ENCODE data around the gene KDM4C. TPM values are rescaled to one million over a fixed set of nuclear protein-coding genes. Genes with fewer than 3 reads are reported as not detected.

Gene KDM4C
- polyA plus RNA-seq, 4 donors, result 13.4 to 19.0 (median 17.3) TPM

DNA sequence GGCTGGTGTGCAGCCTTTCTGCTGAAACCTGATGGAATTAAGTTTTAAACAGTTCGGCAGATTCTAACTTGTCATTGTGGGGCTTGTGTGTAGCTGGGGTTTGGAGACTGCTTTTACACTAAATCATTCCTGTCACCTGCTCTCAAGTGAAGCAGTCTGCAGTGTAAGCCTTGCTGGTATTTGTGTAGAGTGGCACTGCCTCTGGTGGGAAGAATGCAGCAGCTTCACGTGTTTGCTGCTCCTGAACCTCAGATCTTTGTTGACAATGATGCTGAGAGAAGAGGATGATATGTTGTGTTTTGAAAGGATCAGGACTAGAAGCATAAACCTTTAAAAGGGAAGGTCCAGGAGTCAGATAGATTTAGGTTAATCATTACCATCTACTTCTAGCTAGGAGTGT, 88.1 kb downstream of the KDM4C start:
- DNase-seq (ENCODE audit: low read depth in 4 of 4, low spot score in 2 of 4), result peak in 2 of 4 donors; percentile 31 to 39

DNA sequence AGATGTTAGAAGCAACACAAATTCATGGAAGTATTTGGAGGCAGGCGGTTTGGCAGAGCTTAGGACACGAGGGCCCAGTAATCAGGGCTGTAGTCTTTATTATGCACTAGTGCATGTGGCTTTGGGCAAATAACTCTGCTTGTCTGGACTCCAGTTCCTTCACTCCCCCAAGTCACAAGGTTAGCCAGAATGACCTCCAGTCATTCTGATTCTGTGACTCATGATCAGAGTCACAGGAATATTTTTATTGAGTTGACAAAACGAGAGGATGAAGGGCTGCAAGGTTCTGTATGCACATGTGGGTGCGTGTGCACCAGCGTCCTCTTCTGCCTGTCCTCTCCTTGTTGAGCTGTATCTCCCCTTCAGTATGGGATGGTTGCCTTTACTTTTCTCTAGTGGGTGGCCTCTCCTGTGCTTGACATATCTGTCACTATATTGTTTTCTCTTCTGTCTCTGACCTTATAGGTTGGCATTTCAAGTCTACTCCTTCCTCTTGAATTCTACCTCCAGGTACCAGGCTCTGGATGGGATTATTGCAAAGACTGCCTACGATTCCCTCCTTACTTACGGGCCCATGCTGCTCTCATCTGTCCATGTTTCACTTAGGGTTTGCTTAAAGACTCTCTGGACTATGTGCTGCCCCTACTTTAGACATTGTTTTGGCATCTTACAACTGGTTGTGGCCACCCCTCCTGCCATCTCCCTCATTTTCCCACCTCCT, 94.6 kb downstream of the KDM4C start:
- no peak for DNase-seq (ENCODE audit: low read depth in 4 of 4, low spot score in 2 of 4)

DNA sequence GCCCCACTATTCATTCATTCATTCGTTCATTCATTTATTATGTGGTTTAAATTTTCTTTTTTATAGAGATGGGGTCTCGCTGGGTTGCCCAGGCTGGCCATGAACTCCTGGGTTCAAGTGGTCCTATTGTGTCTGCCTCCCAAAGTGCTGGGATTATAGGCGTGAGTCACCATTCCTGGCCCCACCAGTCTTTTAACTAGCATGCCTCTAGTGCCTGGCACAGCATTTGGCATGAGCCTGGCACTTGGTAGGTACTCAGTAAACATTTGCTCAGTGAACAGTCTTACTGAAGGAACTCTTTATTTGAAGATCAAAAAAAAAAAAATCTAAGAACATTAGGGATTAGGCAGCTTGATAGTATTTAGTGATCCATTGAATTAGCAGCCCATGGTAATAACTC, 98.1 kb downstream of the KDM4C start:
- DNase-seq (ENCODE audit: low read depth in 4 of 4, low spot score in 2 of 4), result no peak

DNA sequence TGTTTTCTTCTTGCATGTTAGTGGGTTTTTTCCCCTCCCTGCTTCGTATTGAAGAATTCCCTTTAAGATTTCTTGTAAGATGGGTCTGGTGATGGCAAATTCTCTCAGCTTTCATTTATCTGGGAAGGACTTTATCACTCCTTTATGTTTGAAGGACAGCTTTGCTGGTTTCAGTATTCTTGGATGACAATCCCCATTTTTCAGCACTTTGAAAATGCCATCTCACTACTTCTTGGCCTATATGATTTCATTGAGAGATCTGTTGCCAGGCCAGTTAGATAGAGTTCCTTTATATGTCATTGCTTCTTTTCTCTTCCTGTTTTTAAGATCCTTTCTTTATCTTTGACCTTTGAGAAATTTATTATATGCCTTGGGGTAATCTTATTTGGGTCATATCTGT, 106.3 kb downstream of the KDM4C start:
- no peak for DNase-seq (ENCODE audit: low read depth in 4 of 4, low spot score in 2 of 4)

DNA sequence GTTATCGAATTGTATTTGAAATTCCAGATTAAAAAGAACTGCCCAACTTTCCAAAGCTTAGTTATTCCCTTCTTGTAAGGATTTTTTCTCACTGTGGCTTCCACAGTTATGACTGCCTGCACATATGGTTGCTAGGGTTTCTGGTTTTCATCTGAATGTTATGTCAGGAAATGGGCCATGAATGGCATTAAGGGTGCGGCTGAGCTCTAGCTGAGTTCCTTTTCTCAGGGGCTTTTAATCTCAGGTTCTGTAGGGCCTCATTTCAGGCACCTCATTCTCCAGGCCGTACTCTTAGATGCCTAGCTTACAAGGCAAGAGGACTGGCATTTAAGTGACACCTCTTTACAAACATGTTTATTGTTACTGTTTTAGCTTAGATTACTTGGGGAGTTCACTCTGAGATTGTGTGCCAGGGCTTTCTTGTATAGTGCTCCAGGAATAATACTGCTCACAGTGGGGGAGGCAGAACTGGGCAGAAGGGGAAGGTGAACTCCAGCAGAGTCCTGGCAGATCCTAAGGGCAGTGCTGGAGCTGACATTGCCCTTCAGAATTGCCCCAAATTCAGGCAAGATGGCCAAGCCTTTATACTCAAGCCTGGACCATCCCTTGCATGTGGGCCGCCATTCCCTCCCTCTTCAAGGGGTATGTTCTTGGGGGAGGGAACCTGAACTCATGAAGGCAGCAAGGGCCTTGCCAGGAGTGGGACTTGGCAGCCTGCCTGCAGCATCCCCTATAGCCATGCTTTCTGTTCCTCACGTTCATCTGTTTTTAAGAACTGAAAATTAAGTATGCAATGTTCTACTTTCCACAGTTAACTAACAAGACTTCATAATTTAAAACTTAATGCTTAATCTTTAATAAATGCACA, 111.5 kb downstream of the KDM4C start:
- no peak for DNase-seq (ENCODE audit: low read depth in 4 of 4, low spot score in 2 of 4)

DNA sequence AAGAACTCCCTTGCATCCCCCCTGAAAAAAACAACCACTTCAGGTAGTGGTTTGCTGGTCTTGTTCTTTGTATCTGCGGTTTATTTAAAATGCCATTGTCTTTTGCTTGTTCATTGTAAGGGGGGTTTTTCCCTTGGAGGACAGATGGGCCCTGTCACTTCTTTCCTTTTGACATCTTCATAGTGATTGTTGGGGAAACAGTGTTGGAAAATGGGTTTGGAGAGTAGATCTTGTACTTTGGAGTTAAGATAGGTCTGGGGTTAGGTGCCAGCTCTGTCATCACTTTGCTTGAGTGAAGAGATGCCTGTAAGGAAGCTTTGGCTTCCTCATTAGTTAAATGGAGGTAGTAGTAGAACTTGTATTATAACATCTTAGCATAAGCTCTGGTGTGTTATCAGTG, 112.4 kb downstream of the KDM4C start:
- no peak for DNase-seq (ENCODE audit: low read depth in 4 of 4, low spot score in 2 of 4)

DNA sequence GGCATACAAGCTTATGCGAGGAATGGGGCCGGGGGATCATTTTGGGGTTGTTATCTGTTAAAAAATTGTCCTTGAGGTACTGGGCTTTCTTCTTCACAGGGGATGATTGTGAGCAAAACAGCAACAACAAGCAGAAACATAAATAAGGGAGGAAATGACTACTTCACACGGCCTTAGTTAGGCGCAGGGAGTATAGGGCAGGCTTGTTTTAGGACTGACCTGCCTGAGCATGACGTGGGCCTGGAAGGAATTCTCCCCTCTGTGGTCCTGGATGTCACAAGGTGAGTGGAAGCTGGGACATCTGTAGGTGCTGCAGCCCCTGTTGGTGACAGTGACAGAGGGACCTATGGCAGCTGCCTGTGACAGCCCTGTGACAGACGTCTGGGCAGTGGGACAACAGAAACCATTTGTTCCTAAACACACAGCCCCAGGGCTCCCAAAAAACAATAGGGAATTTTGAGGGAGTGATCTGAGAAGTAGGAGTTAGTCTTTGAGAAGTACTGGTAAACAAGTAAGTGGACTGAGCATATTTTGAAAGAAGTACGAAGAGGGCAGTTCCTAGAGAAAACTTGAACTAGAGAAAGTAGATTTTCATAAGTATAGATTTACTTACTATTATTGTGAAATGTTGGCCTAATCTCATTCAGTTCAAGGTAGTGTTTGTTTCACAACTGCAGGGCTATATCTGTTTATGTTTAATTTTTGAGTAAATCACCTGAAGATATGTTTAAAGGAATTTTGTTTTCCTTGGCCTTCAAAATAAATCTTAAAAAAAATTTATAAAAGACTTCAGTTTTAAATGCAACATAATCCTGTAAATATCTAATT, 113.1 kb downstream of the KDM4C start:
- DNase-seq (ENCODE audit: low read depth in 4 of 4, low spot score in 2 of 4), result no peak

DNA sequence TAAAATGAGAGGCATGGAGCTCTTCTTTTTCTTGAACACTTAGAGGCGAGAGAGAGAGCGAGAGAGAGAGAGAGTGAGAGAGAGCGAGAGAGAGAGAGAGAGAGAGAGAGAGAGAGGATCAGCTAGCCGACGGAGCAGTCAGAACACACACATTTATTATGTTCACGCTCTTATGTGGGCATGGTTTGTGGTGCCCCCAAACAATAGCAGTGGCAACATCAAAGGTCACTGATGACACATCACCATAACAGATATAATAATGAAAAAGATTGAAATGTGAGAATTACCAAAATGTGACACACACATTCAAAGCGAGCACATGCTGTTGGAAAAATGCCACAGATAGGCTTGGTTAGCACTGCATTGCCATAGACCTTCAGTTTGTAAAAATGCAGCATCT, 116.1 kb downstream of the KDM4C start:
- DNase-seq (ENCODE audit: low read depth in 4 of 4, low spot score in 2 of 4), result no peak

DNA sequence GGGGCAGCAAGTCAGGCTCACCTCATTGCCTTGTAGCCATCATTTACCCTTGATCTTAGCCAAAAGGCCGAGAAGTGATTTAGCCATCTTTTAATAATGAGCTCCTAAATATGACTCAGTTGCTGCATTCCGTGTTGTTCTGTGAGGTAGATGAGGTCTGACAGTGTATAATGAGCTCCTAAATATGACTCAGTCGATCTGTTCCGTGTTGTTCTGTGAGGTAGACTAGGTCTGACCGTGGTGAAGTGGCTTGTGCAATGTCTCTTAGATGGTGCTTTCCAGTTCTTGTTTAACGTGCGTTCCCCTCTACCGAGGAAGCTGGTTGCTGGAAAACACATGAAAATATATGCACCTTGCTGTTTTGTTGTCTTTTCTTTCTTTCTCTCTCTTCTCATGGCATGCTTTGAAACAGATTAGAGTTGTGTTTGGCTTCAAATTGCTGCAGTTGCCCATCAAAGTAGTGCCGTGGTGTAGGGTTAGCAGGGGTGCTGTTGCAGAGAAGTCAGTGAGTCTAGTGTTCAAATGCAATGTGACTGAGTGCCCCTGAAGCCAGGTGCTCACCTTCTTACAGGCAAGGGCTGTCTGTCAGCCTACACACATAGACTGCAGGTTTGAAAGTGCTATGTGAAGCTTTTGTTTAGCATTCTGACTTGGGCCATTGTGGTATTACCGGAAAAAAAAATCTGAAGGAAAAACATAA, 118.6 kb downstream of the KDM4C start:
- DNase-seq (ENCODE audit: low read depth in 4 of 4, low spot score in 2 of 4), result no peak

DNA sequence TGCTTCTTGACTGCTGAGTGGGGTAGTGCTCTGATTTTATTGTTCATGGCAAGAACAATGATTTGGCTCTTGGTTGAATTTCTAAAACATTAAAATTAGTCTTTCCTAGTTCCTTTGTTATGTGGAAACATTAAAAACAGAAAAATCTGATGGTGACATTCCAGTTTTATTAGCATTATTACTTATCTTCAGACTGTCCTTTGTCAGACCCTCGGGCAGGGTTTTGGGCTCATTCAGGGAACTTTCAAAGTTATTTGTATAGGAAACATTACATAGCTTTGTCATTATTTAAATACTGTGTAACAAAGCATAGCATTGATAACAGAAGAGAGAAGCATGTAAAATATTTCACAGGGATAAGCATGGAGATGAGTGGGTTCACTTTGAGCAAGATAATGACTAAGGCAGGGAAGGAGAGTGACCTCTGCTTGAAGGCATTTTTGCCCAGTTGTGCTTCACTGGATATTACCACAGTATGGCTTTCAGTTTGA, 119.9 kb downstream of the KDM4C start:
- no peak for DNase-seq (ENCODE audit: low read depth in 4 of 4, low spot score in 2 of 4)

DNA sequence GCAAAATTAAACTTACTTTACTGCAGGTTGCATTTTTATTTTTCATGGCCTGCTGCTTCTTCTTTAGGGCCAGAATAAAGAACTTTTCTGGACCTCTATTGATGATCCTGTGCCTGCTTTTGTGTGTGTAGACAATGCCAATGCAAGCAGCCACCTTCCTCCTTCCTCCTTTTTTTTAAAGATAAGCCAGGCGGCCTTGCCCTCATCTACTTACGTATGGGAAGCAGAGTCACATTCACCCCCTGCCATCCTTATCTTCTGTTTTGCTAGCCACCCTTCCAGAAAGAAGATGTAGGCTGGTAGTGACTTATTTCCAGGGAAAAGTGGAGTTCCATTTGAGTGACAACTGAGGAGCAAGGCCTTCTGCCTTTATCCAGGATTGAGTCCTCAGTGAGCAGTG, 122.9 kb downstream of the KDM4C start:
- no peak for DNase-seq (ENCODE audit: low read depth in 4 of 4, low spot score in 2 of 4)

DNA sequence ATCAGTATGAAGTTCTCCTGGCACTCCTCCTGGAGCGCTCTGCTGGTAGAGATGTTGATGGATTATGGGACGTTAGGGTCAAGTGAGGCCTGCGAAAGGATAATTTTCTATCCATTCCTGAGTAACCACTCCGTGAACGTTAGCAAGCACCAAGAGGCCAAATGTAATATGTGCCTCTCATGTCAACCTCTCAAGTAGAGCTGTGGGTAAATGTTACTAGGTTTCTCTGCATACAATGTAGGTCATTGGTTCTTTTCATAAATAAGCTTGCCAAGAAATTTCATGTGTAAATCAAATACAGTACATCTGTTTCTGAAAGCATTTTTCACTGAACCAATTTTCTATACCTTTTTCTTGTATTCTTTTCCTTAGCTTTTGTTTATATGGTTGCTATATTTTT, 126.3 kb downstream of the KDM4C start:
- no peak for DNase-seq (ENCODE audit: low read depth in 4 of 4, low spot score in 2 of 4)

DNA sequence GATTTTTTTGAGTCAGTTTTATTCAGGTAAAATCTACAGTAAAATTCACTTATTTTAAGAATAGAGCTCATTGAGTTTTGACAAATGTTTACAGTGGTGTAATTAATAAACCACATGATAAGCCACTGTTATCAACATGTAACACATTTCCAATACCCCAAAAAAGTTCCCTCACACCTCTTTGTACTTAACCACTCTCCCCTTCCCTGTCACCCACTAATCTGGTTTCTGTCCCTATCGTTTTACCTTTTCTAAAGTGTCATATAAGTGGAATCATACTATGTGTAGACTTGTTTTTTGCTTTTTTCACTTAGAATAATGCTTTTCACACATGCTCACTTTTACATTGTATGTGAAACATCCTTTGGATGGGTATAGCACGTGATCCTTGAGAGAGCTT, 127.2 kb downstream of the KDM4C start:
- no peak for DNase-seq (ENCODE audit: low read depth in 4 of 4, low spot score in 2 of 4)

DNA sequence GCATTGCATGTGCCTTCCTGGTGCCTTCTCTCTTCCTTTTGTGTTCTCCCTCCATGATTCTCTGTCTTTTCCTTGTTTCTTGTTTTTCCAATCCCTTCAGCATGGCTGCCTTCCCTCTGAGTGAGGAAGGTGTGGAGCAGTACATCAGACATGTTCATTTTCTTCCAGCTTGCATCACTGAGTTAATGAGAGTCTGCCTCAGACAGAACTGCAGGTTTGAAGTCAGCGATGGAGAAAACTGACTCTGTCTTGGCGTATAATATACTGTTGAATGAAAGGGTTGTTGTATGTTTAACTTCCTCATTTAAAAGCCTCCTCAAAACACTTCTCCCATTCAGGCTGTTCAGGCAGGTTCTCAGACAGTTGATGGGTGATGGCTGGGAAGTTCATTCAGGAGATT, 129.3 kb downstream of the KDM4C start:
- DNase-seq (ENCODE audit: low read depth in 4 of 4, low spot score in 2 of 4), result no peak

DNA sequence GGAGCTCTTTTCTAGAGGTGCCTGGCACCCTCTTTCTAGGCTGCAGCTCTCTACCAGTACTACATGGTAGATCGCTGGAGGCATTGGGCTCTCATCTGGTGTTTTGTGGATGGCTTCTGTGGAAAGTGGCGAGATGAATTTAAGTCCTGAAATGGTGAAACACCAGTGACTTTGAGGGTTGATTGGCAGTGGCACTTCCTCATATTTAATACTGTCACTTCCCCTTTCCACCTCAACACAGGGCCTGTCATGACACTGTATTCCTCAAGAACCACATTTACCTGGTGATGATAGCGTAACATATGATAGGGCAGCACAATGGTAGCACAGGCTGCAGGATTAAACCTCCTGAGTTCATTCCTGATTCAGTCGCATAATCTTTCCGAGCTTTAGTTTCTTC, 132.1 kb downstream of the KDM4C start:
- no peak for DNase-seq (ENCODE audit: low read depth in 4 of 4, low spot score in 2 of 4)

DNA sequence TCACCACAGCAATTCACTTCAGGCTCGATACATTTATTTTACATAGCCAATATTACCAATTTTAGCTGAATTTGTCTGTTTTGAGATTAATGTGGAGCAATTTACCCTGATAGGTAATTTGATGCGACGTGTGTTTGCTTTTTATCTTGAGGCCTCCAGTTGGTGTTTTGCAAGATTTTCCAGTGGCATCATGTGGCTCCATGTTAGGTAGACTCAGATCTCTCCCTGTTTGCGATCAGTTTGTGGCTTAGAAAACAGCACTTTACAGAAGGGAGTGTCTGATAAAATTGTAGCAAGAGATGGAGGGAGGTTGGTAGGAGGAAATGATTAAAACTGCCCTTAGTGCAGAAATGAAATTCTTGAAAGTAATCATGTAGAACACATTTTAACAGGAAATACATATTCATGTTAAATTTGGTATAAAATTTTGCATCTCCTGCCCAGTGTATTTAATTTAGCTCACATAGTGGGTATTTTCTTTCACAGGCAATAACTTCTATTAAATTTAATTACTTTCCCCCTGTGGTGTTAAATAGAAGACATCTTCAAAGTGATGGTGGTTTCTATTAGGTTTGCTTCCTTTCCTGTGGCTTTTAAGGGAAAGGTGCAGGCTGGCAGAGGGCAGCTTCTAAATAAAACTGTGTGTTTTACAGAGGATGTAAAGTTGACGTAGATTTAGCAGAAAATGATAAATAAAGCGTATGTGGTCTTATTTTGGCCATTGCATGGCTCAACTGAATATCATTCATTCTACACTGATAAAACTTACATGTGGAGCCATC, 135.8 kb downstream of the KDM4C start:
- no peak for DNase-seq (ENCODE audit: low read depth in 4 of 4, low spot score in 2 of 4)

DNA sequence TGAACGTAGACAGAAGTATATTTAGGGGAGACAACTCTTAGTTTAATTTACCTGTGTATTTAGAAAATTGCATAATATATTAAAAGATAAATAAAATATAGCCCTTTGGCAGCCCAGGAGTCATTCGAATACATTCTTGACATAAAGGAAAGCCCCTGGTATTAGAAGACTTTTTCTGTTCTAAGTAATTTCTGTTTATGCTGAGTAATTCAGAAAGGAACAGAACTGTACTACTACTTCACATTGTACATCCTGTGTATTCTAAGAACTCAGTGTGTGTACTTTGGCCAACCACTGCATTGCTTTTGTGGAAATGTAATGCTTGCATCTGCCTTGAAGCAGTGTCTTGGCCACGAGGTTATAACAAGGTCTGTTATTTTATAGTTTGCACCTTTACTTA, 136.4 kb downstream of the KDM4C start:
- no peak for DNase-seq (ENCODE audit: low read depth in 4 of 4, low spot score in 2 of 4)

DNA sequence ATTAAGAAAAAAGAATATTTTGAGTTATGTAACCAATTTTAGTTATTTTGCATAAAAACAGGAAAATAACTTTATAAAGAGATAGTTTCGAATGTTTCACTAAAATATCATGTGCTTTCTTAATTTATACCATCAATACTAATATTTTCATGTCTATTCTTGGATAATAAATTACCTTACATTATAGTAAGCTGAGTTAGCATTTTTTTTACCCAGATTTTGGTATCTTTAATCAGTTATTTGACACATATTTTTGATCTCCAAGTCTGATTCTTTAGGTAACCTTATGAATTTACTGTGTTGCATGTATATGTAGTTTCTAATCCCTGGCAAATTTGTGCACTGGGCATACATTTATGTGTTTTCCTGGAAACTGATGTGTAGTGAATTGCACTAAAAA, 138.0 kb downstream of the KDM4C start:
- DNase-seq (ENCODE audit: low read depth in 4 of 4, low spot score in 2 of 4), result no peak

DNA sequence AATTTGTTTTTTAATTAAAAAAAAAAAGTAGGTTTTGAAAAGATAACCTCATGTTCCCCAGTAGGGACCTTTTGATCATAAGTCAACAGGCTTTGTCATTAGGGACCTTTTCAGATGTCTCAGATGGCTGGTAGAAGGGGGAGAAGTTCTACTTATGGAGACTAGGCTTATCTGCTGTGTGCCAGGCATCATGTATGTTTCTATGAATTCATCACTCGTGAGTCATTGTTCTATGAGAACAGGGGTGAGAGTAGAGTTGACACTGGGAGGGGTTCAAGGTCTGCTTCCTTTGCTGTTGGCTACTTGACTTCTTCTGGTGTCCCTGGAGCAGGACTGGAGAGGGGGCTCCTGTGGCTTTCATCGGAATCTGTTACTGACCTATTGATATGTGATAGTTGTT, 138.8 kb downstream of the KDM4C start:
- no peak for DNase-seq (ENCODE audit: low read depth in 4 of 4, low spot score in 2 of 4)
